GM19238 (cell line): ENCODE measurements around the gene XRCC3.

Source experiments
- DNase-seq: peaks from one replicate; pipeline ENCODE4 v3.0.0; 2011; ENCODE audit warnings: low spot score; ENCODE audit not compliant: insufficient read length

Gene XRCC3

GRCh38 chr14:103715052-103716000 lies at the start of gene XRCC3, which contains the start of gene ZFYVE21:
Gene XRCC3, minus strand, starts transcription at chr14:103715451. Its CDS starts 4,364 bp downstream, at chr14:103711087.
Gene ZFYVE21, plus strand, starts transcription at chr14:103715810. Its CDS starts 32 bp downstream, at chr14:103715842.
- DNase-seq = peak; percentile 100

GRCh38 chr14:103763730-103764488 lies 48.7 kb upstream of the XRCC3 start:
- peak; percentile 33 for DNase-seq

GRCh38 chr14:103762541-103762940 lies 47.3 kb upstream of the XRCC3 start:
- no peak for DNase-seq

- no peak for DNase-seq
Measured at GRCh38 chr14:103762036-103762435, 46.8 kb upstream of the XRCC3 start.

GRCh38 chr14:103758059-103758776 lies 43.0 kb upstream of the XRCC3 start:
- no peak for DNase-seq

GRCh38 chr14:103755060-103755459 lies 39.8 kb upstream of the XRCC3 start:
- no peak for DNase-seq

GRCh38 chr14:103753774-103754173 lies 38.5 kb upstream of the XRCC3 start:
- no peak for DNase-seq

- no peak for DNase-seq
Measured at GRCh38 chr14:103749860-103750259, 34.6 kb upstream of the XRCC3 start.

- no peak for DNase-seq
Measured at GRCh38 chr14:103749452-103749851, 34.2 kb upstream of the XRCC3 start.

- DNase-seq = no peak
Measured at GRCh38 chr14:103748534-103748857, 33.2 kb upstream of the XRCC3 start.

GRCh38 chr14:103746701-103747100 lies 31.4 kb upstream of the XRCC3 start:
- no peak for DNase-seq

GRCh38 chr14:103745424-103745823 lies 30.2 kb upstream of the XRCC3 start:
- DNase-seq = no peak

GRCh38 chr14:103744621-103745395 lies 29.6 kb upstream of the XRCC3 start:
- no peak for DNase-seq

- DNase-seq = no peak
Measured at GRCh38 chr14:103743691-103744090, 28.4 kb upstream of the XRCC3 start.

- no peak for DNase-seq
Measured at GRCh38 chr14:103742499-103743255, 27.4 kb upstream of the XRCC3 start.

GRCh38 chr14:103741876-103742275 lies 26.6 kb upstream of the XRCC3 start:
- DNase-seq = no peak

- no peak for DNase-seq
Measured at GRCh38 chr14:103740991-103741689, 25.9 kb upstream of the XRCC3 start.

GRCh38 chr14:103739793-103740501 lies 24.7 kb upstream of the XRCC3 start:
- no peak for DNase-seq

GRCh38 chr14:103739466-103739792 lies 24.2 kb upstream of the XRCC3 start:
- DNase-seq = no peak
